Astrocyte (in vitro differentiated cells and primary cell): ENCODE measurements around the gene ALX4. TPM values are rescaled to one million over a fixed set of nuclear protein-coding genes. Genes with fewer than 3 reads are reported as not detected.
A peak's percentile ranks its signal among the peaks of the same experiment; 100 is the strongest.

Experiments used
- DNase-seq: peaks from one replicate; pipeline ENCODE4 v3.0.0-alpha.2; 2010; ENCODE audit warnings: low read depth
- FAIRE-seq: peaks from 2 replicates; lab custom pipeline; 2011; peaks lifted over from hg19 to GRCh38; lab: Jason Lieb, UNC
- H2AFZ ChIP-seq: 2 replicates; pipeline ENCODE4 v1.6.0; 2012; ENCODE audit warnings: low read depth, low read length, inconsistent platforms
- H3K27ac ChIP-seq: 2 replicates; pipeline ENCODE4 v1.5.1; 2011; ENCODE audit warnings: low read depth, low read length, inconsistent platforms
- H3K27me3 ChIP-seq: 2 replicates; pipeline ENCODE4 v1.6.0; 2011; ENCODE audit warnings: low read length, inconsistent platforms; ENCODE audit not compliant: insufficient read depth
- H3K36me3 ChIP-seq: 2 replicates; pipeline ENCODE4 v1.5.1; 2011; ENCODE audit warnings: low read length, inconsistent platforms; ENCODE audit not compliant: insufficient read depth
- H3K4me1 ChIP-seq: 2 replicates; pipeline ENCODE4 v1.5.1; 2011; ENCODE audit warnings: low read length, inconsistent platforms; ENCODE audit not compliant: insufficient read depth
- H3K4me2 ChIP-seq: 2 replicates; pipeline ENCODE4 v1.6.0; 2012; ENCODE audit warnings: low read length, inconsistent platforms
- H3K4me3 ChIP-seq: 2 replicates; pipeline ENCODE4 v1.5.1; 2011; ENCODE audit warnings: low read depth, mild to moderate bottlenecking, low read length, inconsistent platforms; ENCODE audit not compliant: insufficient read depth
- H3K79me2 ChIP-seq: 2 replicates; pipeline ENCODE4 v1.6.0; 2012; ENCODE audit warnings: mild to moderate bottlenecking, low read length, inconsistent platforms; ENCODE audit not compliant: insufficient read depth
- H3K9ac ChIP-seq: 2 replicates; pipeline ENCODE4 v1.6.0; 2012; ENCODE audit warnings: mild to moderate bottlenecking, low read length, inconsistent platforms
- H3K9me3 ChIP-seq: 2 replicates; pipeline ENCODE4 v1.5.1; 2012; ENCODE audit warnings: low read depth, mild to moderate bottlenecking, low read length, inconsistent platforms; ENCODE audit not compliant: insufficient read depth
- H4K20me1 ChIP-seq: 2 replicates; pipeline ENCODE4 v1.6.0; 2012; ENCODE audit warnings: low read length, inconsistent platforms; ENCODE audit not compliant: insufficient read depth
- H3K27ac Mint-ChIP-seq: one replicate; pipeline ENCODE4 v1.8.0; 2021; ENCODE audit warnings: mild to moderate bottlenecking, mixed read lengths; ENCODE audit not compliant: unreplicated experiment
- H3K27me3 Mint-ChIP-seq: one replicate; pipeline ENCODE4 v1.8.0; 2021; ENCODE audit warnings: low read depth, mixed read lengths; ENCODE audit not compliant: unreplicated experiment
- H3K36me3 Mint-ChIP-seq: one replicate; pipeline ENCODE4 v1.8.0; 2021; ENCODE audit warnings: low read depth, mixed read lengths; ENCODE audit not compliant: unreplicated experiment
- H3K4me1 Mint-ChIP-seq: one replicate; pipeline ENCODE4 v1.8.0; 2021; ENCODE audit warnings: low read depth, mixed read lengths; ENCODE audit not compliant: unreplicated experiment
- H3K4me3 Mint-ChIP-seq: one replicate; pipeline ENCODE4 v1.8.0; 2021; ENCODE audit warnings: mild to moderate bottlenecking, moderate library complexity, mixed read lengths; ENCODE audit not compliant: unreplicated experiment
- H3K9me3 Mint-ChIP-seq: one replicate; pipeline ENCODE4 v1.8.0; 2021; ENCODE audit warnings: mild to moderate bottlenecking, mixed read lengths; ENCODE audit not compliant: unreplicated experiment
- CTCF ChIP-seq: IDR thresholded peaks from 2 replicates; pipeline ENCODE4 v1.5.1; 2011; ENCODE audit warnings: low read depth, mild to moderate bottlenecking, inconsistent platforms, low read length, moderate library complexity; ENCODE audit not compliant: insufficient read depth
- total RNA-seq: library from RNA; stranded (reverse); gene quantifications from 2 replicates; pipeline ENCODE4 v1.2.1, GENCODE V29; 2021

ALX4 gene
- total RNA-seq, 1 donor from 2014 or later: not detected

GRCh38 chr11:44269369-44270351, 40.3 kb downstream of the ALX4 start:
- H3K9me3 Mint-ChIP-seq: peaks cover 8% of the 10 kb centered on the region
- Histone ChIP-seq H3K4me2 (peak overlapping the region; percentile 72), H3K4me3 (no peak overlapping the region), H3K9ac (peak overlapping the region; percentile 45), H2AFZ (peak overlapping the region; percentile 65), H3K27me3 (no peaks in the 10 kb centered on the region), H3K79me2 (no peaks in the 10 kb centered on the region), H3K27ac (peak overlapping the region; percentile 51), H3K9me3 (no peaks in the 10 kb centered on the region), H4K20me1 (no peaks in the 10 kb centered on the region), H3K4me1 (peaks cover 22% of the 10 kb centered on the region), H3K36me3 (no peaks in the 10 kb centered on the region)
- peaks cover 18% of the 10 kb centered on the region for H3K27me3 Mint-ChIP-seq
- DNase-seq (peak; percentile 25), FAIRE-seq (peak; percentile 34)
- peaks cover 5% of the 10 kb centered on the region for H3K4me1 Mint-ChIP-seq
- H3K36me3 Mint-ChIP-seq: no peaks in the 10 kb centered on the region
- H3K4me3 Mint-ChIP-seq: no peak overlapping the region
- no peak overlapping the region for H3K27ac Mint-ChIP-seq
- no peak for TF ChIP-seq CTCF

- Histone ChIP-seq H3K4me3 (no peak overlapping the region), H3K9ac (no peak overlapping the region), H3K9me3 (no peaks in the 10 kb centered on the region), H3K27me3 (no peaks in the 10 kb centered on the region), H3K79me2 (no peaks in the 10 kb centered on the region), H2AFZ (no peak overlapping the region), H3K4me2 (no peak overlapping the region), H3K27ac (no peak overlapping the region), H4K20me1 (no peaks in the 10 kb centered on the region), H3K36me3 (no peaks in the 10 kb centered on the region), H3K4me1 (peaks cover 22% of the 10 kb centered on the region)
- no peak for TF ChIP-seq CTCF
- DNase-seq: no peak
- Mint-ChIP-seq H3K27ac (no peak overlapping the region), H3K27me3 (peaks cover 21% of the 10 kb centered on the region), H3K4me3 (peak overlapping the region; percentile 50), H3K9me3 (peaks cover 8% of the 10 kb centered on the region), H3K36me3 (no peaks in the 10 kb centered on the region), H3K4me1 (peaks cover 5% of the 10 kb centered on the region)
- FAIRE-seq: no peak
These were observed 41.3 kb downstream of the ALX4 start for GRCh38 chr11:44268614-44269080.
